RPMI7951 (cell line): Measurements from ENCODE around the gene ZNF20. TPM values are rescaled to one million over a fixed set of nuclear protein-coding genes. Genes with fewer than 3 reads are reported as not detected.
"Not testable (repeated sequence)": the region's sequence is repeated elsewhere in the genome, so short reads cannot be mapped to it uniquely, and the experiment has no call there.

Experiments used
- DNase-seq: peaks from one replicate; pipeline ENCODE4 v3.0.0-alpha.2; 2012; ENCODE audit warnings: low read depth
- total RNA-seq: library from RNA; depleted of rRNA; stranded (reverse); fragments of >200 nt; shearing (Covaris generic); gene quantifications from 2 replicates; pipeline ENCODE4 v1.2.3, GENCODE V29; 2014; rRNA removed

Gene ZNF20
- total RNA-seq, 1 experiment from 2014 or later, result 7.6 TPM

DNA sequence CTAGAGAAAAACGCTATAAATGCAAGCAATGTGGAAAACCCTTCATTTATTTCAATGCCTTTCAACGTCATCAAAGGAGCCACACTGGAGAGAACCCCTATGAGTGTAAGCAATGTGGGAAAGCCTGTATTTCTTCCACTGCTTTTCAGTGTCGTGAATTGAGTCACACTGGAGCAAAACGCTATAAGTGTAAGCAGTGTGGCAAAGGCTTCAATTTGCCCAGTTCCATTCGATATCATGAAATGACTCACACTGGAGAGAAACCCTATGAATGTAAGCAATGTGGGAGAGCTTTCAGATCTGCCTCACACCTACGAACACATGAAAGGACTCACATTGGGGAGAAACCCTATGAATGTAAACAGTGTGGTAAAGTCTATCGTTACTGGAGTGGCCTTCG lies 27.4 kb downstream of the ZNF20 start:
- DNase-seq, result peak; percentile 39

DNA sequence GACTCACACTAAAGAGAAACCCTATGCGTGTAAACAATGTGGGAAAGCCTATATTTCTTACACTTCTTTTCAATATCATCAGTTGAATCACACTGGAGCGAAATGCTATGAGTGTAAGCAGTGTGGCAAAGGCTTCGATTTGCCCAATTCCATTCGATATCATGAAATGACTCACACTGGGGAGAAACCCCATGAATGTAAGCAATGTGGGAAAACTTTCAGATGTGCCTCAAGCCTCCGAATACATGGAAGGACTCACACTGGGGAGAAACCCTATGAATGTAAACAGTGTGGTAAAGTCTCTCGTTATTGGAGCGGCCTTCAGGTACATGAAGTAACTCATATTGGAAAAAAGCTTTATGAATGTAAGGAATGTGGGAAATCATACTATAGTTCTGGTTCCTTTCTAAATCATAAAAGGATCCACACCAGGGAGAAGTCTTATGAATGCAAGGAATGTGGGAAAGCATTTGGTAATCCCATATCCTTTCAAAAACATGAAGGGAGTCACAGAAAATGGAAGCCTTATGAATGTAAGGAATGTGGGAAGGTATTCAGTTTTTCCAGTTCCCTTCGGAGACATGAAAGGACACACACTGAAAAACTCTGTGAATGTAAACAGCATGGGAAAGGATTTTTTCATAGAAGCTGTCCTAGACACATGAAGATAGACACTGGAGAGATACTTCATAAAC lies 28.1 kb downstream of the ZNF20 start:
- peak; percentile 35 for DNase-seq

DNA sequence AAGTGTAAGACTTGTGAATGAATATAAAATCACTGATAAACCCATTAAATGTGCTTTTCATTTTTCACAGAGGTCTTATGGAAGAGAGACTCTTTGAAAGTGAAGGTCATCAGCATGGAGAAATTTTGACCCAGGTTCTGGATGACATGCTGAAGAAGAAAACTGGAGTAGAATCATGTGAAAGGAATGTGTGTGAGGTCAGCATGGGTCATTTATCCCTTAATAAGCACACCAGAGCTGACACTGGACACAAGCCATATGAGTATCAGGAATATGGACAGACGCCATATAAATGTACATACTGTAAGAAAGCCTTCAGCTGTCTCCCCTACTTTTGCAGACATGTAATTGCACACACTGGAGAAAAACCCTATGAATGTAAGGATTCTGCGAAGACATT lies 29.0 kb downstream of the ZNF20 start:
- DNase-seq, result peak; percentile 51

DNA sequence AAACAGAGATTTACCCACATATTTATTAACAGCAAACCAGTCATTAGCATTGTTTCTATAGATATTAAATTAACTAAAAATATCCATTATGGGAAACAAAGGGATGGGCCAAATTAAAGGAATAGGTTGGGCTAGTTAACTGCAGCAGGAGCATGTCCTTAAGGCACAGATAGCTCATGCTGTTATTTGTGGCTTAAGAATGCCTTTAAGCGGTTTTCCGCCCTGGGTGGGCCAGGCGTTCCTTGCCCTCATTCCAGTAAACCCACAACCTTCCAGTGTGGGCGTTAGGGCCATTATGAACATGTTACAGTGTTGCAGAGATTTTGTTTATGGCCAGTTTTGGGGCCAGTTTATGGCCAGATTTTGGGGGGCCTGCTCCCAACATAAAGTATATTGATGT lies 36.2 kb downstream of the ZNF20 start:
- DNase-seq, result not testable (repeated sequence)

DNA sequence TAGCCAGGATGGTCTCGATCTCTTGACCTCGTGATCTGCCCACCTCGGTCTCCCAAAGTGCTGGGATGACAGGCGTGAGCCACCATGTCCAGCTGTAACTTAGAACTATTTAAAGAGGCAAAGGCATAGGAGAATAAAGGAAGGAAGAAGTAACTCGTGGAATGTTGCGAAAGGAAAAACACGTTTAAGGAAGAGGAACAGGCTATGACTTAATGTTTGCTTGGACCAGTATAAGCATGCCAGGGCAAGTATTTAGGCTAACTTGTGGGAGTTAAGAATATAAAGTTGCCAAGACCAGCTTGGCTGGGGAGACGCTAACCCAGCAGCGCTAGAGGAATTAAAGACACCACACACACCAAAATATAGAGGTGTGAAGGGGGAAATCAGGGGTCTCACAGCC lies 42.1 kb downstream of the ZNF20 start:
- no peak for DNase-seq

DNA sequence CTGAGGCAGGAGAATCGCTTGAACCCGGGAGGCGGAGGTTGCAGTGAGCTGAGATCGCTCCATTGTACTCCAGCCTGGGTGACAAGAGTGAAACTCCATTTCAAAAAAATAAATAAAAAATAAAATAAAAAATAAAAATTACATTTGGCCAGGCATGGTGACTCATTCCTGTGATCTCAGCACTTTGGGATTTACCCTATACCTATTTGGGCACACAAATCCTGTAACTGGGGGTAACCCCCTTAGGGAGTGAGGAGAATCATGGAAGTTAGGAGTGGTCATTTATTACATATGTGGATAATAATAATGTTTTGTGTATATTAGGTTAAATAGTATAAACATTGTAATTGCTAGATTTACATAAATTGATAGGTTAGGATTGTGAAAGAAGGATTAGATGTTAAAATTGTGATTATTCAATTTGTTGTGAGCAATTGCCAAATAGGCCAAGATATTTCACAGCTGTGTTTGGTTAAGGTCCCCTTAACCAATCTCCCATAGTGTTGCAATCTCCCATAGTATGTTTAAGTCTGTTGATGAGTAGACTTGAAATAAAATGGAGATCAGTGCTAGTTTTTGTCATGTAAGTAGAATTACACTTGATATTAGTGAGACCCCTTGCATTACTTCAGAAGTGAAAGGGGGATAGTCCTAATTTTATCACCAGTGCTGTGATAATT lies 44.9 kb downstream of the ZNF20 start:
- no peak for DNase-seq

DNA sequence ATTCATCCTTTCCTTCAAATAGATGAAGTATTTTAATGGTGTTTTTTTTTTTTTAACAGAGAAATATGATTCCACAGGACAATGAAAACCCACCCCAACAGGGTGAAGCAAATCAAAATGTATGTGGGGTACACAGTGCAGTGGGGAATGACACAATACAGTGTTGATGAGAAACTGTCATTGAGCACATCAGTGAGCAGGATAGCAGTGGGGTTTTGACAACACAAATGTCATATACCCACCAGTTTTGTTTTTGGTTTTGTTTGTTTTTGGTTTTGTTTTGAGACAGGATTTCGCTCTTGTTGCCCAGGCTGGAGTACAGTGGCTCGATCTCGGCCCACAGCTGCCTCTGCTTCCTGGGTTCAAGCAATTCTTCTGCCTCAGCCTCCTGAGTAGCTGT lies 46.4 kb downstream of the ZNF20 start:
- no peak for DNase-seq

DNA sequence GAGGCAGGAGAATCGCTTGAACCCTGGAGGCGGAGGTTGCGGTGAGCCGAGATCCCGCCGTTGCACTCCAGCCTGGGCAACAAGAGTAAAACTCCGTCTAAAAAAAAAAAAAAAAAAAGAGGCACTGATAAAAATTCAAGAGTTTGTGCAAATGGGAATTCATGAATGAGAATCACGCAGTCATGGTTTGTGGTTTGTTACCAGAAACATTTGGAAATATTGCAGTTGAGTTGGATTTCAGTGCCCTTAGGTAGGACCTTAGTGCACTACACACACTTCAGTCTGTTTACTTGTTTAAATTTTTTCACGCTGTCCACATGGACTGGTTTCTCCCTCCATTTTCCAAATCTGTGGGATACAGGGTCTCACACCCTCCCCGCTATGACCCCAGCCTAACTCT lies 47.2 kb downstream of the ZNF20 start:
- DNase-seq, result no peak

DNA sequence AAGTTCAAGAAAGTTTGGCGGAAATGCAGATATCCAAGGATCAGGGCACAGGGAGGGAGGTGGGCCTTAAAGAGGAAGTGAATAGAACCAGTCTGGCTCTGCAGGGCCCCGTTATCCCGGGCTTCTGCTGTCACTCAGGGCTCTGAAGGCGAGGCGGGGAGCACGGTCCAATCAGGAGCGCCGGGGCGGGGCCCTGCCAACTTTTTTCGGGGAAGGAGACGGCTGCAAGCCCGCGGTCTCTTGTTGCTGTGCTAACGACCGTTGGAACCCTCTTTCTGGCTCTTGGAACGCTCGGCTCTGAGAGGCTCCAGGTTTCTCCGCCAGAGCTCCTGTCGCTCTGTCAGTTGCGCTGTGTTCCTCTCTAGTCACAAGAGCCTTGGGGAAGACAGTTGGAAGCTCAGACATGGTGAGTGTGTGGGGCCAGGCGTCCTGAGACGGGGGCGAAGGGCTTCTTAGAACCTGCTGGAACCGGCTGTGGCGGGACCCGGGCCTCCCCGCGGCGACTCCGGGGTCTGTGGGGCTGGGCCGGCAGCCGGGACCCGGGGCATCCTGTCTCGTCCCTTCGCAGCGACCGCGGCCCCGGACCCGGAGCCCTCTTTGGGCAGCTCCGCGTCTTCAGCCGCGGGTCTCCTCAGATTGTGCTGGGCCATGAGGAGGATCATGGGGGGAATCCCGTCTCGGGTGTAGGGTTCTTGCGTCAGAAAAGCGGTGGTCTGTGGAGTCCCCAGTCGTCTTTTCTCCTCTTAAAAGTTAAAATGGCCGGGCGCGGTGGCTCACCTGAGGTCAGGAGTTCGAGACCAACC lies 47.9 kb downstream of the ZNF20 start:
- peak; percentile 94 for DNase-seq

DNA sequence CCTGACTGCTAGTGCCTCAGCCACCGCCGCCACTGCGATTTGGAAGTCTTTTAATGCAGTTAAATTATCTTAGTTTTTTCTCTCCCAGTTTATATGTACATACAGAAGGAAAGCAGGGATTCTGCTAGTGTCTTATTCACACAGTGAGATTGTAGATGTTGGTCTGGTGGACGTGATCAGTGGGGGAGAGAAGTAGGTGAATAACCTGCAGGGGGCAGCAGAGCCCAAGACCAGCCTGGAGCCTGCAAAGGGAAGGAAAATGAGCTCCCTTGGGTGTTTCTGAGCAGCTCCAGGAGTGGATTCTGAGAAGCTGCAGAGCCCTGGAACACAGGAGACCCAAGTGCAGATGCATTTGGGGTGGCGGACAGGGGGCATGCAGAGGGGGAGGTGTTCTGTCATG lies 49.3 kb downstream of the ZNF20 start:
- peak; percentile 76 for DNase-seq

DNA sequence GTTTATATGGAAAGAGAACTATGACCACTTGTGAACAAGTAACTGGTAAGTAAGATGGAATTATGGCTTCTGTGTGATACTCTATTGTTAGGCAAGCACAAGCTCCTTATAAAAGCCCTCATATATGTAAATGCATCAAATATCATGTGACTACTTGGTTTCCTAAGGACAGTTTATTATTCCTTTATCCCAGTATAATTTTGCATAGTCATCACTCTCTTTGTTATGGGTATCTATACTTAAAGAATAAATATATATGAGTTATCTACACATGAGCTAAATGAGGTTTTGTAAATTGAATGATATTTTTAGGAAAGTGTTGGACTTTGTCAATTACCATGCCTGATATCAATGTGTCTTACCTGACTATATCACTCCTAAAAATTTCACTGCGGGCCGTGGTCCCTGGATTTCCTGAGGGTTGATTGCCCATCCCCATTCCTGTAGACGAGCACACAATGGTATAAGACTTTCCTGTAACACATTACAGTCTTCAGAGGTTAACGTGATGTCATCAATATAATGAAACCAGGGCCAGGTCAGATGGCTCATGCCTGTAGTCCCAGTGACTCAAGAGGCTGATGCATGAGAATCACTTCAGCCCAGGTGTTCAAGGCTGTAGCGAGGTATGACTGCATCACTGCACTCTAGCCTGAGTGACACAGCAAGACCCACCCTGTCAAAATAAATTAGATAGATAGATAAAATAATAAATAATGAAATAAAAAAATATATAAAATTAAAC lies 54.9 kb downstream of the ZNF20 start:
- no peak for DNase-seq

DNA sequence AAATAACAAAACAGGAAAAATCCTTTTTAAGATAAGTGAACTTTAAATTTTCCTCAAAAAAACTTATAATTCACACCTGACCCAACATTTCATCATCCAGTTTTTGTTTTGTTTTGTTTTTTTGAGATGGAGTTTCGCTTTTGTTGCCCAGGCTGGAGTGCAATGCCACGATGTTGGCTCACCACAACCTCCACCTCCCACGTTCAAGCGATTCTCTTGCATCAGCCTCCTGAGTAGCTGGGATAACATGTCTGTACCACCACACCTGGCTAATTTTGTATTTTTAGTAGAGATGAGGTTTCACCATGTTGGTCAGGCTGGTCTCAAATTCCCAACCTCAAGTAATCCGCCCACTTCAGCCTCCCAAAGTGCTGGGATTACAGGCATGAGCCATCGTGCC lies 56.8 kb downstream of the ZNF20 start:
- not testable (repeated sequence) for DNase-seq

Other genes starting within 250 kb of the ZNF20 start
- gene ZNF700, start 215.2 kb downstream of the ZNF20 start, total RNA-seq, result 10.4 and 13.5 TPM in 2 replicates
- 1.1 and 4.7 TPM in 2 replicates for gene ZNF763, start 175.3 kb downstream of the ZNF20 start, total RNA-seq
- gene ZNF433, start 104.7 kb downstream of the ZNF20 start, total RNA-seq, result 3.5 and 6.7 TPM in 2 replicates
- gene ZNF878, start 87.4 kb downstream of the ZNF20 start, total RNA-seq, result 0.96 and 0.98 TPM in 2 replicates
- 3.5 and 5.2 TPM in 2 replicates for gene ZNF844, start 75.6 kb downstream of the ZNF20 start, total RNA-seq
- gene ZNF625, start 16.4 kb upstream of the ZNF20 start, total RNA-seq, result 6.8 and 7.9 TPM in 2 replicates
- gene ZNF136, start 22.7 kb upstream of the ZNF20 start, total RNA-seq, result 6.6 and 9.0 TPM in 2 replicates
- gene ZNF44, start 154.5 kb upstream of the ZNF20 start, total RNA-seq, result 5.0 and 6.6 TPM in 2 replicates
- gene ZNF563, start 193.3 kb upstream of the ZNF20 start, total RNA-seq, result 3.0 and 6.5 TPM in 2 replicates
- 1.6 and 2.1 TPM in 2 replicates for gene ZNF442, start 225.3 kb upstream of the ZNF20 start, total RNA-seq